SK-MEL-5 (cell line): ENCODE data around the gene OR7G3. TPM values are rescaled to one million over a fixed set of nuclear protein-coding genes. Genes with fewer than 3 reads are reported as not detected.

Experiments
- DNase-seq: peaks from one replicate; pipeline ENCODE4 v3.0.0-alpha.2; 2016; ENCODE audit warnings: low read depth, low spot score
- in situ Hi-C: cut with HindIII; loops from 2 replicates; pipeline ENCODE4 v1.10.0; 2016; ENCODE audit warnings: low sequenced_read_pairs, high pct_unique_total_duplicates, low pct_unique_long_range_greater_than_20kb
- small RNA-seq, 2 experiments: library from RNA; depleted of rRNA; stranded (forward); fragments of <200 nt; gene quantifications; one replicate each; pipeline ENCODE3, GENCODE V24; 2014
- total RNA-seq: library from RNA; depleted of rRNA; stranded (reverse); fragments of >200 nt; shearing (Covaris generic); gene quantifications from 2 replicates; pipeline ENCODE4 v1.2.3, GENCODE V29; 2014; rRNA removed

The OR7G3 gene
- total RNA-seq, 1 experiment from 2014 or later = not detected

DNA sequence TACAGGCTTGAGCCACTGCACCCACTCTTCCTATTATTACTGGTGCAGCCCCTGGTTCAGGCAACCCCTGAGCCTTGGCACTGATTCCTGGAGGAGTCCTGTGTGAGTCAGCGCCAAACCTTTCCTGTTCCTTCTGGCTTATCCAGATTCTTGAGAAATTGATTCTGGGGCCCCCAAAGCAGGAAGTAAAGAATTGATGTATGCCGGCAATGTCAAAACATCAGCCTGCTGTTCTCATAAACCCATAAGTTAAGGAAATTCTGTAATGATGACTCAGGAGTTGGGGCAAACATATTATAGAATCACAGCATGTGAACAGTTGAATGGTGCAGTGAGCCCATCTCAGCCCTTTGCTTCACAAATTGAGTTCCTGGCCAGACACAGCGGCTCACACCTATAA lies 1.4 kb upstream of the OR7G3 start:
- no peak for DNase-seq
- in situ Hi-C loops = no loop called here

DNA sequence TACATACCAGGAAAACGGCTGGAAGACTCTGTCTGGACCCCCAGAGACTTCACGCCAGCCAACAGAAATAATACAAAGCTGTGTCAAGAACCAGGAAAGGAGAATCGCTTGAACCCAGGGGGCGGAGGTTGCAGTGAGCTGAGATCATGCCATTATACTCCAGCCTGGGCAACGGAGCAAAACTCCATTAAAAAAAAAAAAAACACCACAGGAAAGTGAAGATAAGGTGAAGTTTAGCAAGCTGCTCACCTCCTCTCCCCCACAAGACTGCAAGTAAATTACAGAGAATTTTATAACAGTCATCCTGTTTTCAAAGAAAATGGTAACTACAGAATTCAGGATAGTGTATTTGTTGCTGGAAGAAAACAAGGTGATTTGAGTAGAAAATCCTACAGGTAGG lies 10.2 kb downstream of the OR7G3 start:
- no peak for DNase-seq
- in situ Hi-C loops = no loop called here

DNA sequence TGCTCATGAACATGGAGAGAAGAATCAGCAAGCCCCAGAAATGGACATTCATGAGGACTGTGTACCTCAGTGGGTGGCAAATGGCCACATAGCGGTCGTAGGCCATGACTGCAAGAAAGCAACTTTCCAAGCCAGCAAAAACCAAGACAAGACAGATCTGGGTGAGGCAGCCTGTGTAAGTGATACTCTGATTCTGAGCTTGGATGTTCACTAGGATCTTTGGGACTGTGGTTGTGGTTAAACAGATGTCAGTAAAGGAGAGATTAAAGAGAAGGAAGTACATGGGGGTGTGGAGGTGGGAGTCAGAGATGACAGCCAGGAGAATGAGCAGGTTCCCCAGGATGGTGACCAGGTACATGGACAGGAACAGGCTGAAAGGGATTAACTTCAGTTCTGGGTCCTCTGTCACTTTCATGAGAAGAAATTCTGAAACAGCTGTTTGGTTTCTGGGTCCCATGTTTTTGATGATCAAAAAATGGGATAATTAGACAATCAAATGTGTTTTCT lies 11.4 kb downstream of the OR7G3 start, which contains the start of gene OR7G1:
Gene OR7G1 (minus strand): TSS at position 457 of the 507 bp plus-strand sequence. CDS start 0 bp downstream, at position 457.
- in situ Hi-C loops = no loop called here
- DNase-seq = no peak

DNA sequence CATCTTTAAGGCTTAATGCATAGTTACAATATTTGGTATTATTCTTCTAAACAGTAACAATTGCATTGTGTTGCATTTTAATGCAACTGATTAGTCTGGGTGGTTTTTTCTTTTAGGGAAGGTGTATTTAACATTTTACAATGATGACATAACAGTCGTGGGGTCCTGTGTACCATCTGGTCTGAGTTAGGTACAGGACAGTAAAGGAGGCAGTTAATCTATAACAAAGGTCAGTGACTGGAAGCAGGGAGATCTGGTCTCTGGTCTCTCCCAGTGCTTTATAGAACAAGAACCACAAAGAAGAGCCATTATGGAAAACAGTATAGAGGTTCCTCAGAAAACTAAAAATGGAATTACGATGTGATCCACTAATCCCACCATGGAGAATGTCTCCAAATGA lies 16.8 kb downstream of the OR7G3 start:
- in situ Hi-C loops = no loop called here
- no peak for DNase-seq

DNA sequence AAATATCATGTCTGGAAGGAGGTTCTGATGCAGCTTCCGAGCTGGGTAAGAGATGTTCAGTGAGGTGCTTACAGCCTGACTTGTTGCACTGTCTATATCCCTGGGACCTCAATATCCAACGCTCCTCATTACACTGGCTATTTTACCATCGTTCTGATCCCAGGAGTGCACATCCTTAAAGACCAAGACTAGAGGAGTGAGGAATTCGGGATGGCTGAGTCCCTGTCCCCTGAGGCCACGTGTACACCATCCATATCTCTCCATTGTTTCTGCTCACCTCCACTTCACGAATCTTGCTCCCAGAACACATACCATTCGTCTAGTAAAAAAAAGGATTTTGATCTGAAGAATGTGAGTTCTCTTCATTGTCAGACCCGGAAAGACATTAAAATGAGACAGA lies 19.4 kb downstream of the OR7G3 start, which contains the start of gene OR7G2:
Gene OR7G2 (minus strand): TSS at position 101 of the 400 bp plus-strand sequence. CDS start 4,232 bp downstream, outside the sequence.
- in situ Hi-C loops = no loop called here
- no peak for DNase-seq

DNA sequence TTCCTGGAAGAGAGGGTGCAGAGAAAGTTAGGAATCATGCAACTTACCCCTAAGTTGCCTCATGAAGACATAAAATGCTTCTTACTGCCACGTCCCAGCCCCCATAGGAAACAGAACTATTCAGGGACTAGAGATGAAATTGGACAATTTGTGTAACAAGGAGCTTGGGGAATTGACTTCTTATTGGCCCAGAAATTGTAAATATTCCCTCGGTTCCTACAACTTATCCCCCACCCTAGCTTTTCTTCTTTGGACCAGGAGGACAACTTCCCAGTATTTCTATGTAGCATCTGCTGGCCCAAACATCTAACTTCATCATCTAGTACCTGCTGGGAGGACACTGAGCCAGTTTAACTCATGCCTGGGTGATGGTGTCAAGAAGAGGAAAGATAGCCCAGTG lies 40.0 kb downstream of the OR7G3 start, which contains the start of gene OR1M1:
Gene OR1M1 (plus strand): TSS at position 301 of the 400 bp plus-strand sequence. CDS start 6,184 bp downstream, outside the sequence.
- in situ Hi-C loops = no loop called here
- no peak for DNase-seq

DNA sequence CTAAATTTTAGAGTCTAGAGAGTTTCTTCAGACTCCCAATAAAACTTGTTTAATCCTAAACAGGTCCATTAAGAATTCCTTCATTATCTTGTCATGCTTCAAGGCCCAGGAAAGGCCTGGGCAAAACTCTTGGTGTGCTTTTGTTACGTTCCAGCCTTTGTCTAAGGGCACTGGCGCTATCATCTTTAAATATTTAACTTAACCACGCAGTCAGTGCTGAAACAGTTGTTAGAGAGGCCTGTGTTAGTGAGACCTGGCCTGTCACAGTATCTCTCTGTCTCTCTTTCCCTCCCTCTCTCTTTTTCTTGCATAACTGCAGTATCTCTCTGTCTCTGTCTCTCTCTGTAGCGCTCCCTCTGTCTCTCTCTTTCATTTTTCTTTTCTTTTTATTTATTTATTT lies 48.1 kb downstream of the OR7G3 start:
- in situ Hi-C loops = no loop called here
- no peak for DNase-seq

DNA sequence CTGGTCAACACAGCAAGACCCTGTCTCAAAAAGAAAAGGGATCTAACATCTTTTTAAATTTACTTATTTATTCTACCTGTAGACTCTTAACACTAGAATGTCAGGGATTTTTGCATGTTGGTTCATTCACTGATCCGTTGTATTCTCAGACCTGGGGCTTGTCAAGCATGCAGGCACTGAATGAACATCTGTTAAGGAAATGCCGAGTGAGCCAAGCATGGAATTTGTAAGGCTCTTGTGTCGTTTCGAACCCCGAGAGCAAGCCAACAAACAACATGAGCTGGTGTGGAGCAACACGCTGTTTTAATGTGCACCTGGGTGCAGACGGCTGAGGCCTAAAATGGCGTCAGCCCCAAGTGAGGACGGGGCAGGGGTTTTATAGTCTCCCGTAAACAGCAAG lies 49.8 kb downstream of the OR7G3 start:
- in situ Hi-C loops = no loop called here
- no peak for DNase-seq

Small RNA genes within 50 kb of the gene (small RNA-seq; reads per million reads assigned to genes)
- gene OR1M4P = 0 reads per million in 2 experiments

Other genes starting within 250 kb of the OR7G3 start
- not detected in 2 replicates for gene MUC16, start 116.5 kb downstream of the OR7G3 start, total RNA-seq
- gene OR1M1, start 39.9 kb downstream of the OR7G3 start, total RNA-seq = not detected in 2 replicates
- gene OR7G2, start 19.5 kb downstream of the OR7G3 start, total RNA-seq = not detected in 2 replicates
- gene OR7G1, start 11.2 kb downstream of the OR7G3 start, total RNA-seq = not detected in 2 replicates
- gene ZNF317, start 13.4 kb upstream of the OR7G3 start, total RNA-seq = 32.9 and 45.4 TPM in 2 replicates
- gene OR7D2, start 52.0 kb upstream of the OR7G3 start, total RNA-seq = 0.05 TPM in 1 of 2 replicates, not detected in the other
- not detected in 2 replicates for gene OR7D4, start 92.6 kb upstream of the OR7G3 start, total RNA-seq
- gene OR7E24, start 124.0 kb upstream of the OR7G3 start, total RNA-seq = not detected in 2 replicates
- 4.2 and 5.6 TPM in 2 replicates for gene ZNF699, start 182.9 kb upstream of the OR7G3 start, total RNA-seq
- gene ZNF559, start 197.2 kb upstream of the OR7G3 start, total RNA-seq = 16.3 and 18.8 TPM in 2 replicates
- 1.2 and 2.5 TPM in 2 replicates for gene ZNF177, start 236.1 kb upstream of the OR7G3 start, total RNA-seq